ENCODE data around the gene CDC73.

Gene CDC73

GRCh38 chr1:193157360-193157759 is 35.5 kb downstream of the CDC73 start:
- TF ChIP-seq, protein P1, sequence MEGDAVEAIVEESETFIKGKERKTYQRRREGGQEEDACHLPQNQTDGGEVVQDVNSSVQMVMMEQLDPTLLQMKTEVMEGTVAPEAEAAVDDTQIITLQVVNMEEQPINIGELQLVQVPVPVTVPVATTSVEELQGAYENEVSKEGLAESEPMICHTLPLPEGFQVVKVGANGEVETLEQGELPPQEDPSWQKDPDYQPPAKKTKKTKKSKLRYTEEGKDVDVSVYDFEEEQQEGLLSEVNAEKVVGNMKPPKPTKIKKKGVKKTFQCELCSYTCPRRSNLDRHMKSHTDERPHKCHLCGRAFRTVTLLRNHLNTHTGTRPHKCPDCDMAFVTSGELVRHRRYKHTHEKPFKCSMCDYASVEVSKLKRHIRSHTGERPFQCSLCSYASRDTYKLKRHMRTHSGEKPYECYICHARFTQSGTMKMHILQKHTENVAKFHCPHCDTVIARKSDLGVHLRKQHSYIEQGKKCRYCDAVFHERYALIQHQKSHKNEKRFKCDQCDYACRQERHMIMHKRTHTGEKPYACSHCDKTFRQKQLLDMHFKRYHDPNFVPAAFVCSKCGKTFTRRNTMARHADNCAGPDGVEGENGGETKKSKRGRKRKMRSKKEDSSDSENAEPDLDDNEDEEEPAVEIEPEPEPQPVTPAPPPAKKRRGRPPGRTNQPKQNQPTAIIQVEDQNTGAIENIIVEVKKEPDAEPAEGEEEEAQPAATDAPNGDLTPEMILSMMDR (IDR thresholded peaks at IDR 0.05; ENCODE audit: insufficient read depth, missing control alignments): no peak
- no peak for DNase-seq (ENCODE audit: insufficient read length, low spot score)
- peak; percentile 25 for FAIRE-seq

DNA sequence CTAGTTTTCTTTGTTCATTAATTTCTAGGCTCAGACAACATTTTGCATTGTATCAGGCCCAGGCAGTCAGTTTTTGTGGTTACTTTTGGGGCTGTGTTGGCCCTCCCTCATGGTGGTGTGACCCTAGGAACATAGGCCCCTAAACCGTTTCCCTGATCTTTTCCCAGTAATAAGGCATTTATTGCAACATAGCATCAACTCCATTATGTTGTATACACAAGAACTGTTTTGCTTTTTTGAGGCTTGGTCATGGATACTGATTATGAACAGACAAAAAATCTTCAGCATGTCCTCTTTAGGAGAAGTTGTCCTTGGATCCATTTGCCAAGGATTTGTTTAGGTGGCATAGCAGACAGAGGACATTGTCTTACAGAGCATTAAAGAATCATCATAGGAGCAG is 54.3 kb downstream of the CDC73 start:
- FAIRE-seq (peak; percentile 89), DNase-seq (ENCODE audit: insufficient read length, low spot score) (no peak)
- TF ChIP-seq, protein P1 (IDR thresholded peaks at IDR 0.05; ENCODE audit: insufficient read depth, missing control alignments): no peak

DNA sequence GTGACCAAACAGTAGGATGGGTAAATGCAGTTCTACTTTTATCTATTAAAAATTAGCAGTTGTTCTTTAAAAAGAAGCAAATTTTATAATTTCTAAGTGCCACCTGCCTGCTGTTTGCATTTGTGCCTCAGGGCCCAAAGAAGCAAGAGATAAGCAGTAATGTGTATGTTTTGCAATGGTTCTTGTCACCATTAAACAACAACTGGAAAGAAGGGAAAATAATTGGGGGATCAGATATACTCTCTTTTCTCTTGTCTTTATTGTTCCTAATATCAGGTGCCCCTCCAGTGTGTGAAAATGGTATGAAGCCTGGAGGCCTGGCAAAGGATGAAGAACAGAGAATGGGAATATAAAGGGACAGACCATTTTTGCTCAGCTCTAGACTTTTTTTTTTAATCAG is 55.0 kb downstream of the CDC73 start:
- TF ChIP-seq, protein P1 (IDR thresholded peaks at IDR 0.05; ENCODE audit: insufficient read depth, missing control alignments): no peak
- DNase-seq (ENCODE audit: insufficient read length, low spot score): no peak
- no peak for FAIRE-seq

GRCh38 chr1:193179094-193179493 is 57.3 kb downstream of the CDC73 start:
- no peak for FAIRE-seq
- no peak for DNase-seq (ENCODE audit: insufficient read length, low spot score)
- TF ChIP-seq, protein P1 (IDR thresholded peaks at IDR 0.05; ENCODE audit: insufficient read depth, missing control alignments): no peak

DNA sequence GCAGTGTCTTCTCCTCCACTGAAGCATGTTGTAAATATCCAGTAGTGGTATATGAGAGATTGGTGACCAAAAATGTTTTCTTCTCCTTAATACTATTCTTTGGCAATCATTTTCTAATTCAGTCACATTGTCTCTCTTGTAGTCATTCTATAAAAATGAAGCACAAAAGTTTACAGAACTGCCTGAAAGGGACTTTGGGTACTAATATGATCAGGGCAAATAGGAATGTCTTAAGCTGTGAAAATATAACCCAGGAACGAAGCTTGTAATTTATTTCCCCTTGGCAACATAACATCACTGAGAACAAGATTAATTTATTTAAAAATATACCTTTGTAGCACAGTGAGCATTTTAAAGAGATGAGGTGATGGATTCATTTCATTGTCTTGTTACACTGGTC is 59.7 kb downstream of the CDC73 start:
- FAIRE-seq (no peak), DNase-seq (ENCODE audit: insufficient read length, low spot score) (no peak)
- TF ChIP-seq, protein P1 (IDR thresholded peaks at IDR 0.05; ENCODE audit: insufficient read depth, missing control alignments): no peak

GRCh38 chr1:193181985-193182384 is 60.2 kb downstream of the CDC73 start:
- no peak for DNase-seq (ENCODE audit: insufficient read length, low spot score)
- no peak for FAIRE-seq
- TF ChIP-seq, protein P1 (IDR thresholded peaks at IDR 0.05; ENCODE audit: insufficient read depth, missing control alignments): no peak

DNA sequence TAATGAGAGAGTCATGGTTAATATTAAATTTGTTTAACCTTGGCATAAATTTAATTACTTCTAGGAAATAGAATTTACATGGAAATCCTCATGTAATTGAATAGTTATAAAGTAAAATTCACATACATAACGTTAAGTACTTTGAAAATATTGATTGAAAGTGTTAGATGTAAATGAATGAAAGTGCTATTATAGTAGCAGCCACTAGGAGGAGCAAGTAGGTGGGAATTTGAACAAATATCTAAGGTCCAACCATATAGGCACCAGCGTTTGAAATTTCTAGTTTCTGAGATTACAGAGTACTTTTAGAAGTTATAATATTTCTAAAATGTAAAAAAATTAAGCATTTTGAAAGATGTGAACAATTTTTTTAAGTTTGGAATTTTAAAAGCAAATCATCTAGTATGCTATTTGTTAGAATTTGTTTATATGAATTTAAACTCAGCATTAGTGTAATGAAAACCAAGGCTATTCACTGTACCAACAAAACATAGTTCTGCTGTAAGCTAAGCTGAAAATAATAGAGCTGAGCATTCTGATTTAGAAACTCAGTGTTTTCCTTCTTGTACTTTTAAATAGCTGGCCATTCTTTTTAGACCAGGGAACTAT is 61.3 kb downstream of the CDC73 start:
- FAIRE-seq (peak; percentile 93), DNase-seq (ENCODE audit: insufficient read length, low spot score) (no peak)
- TF ChIP-seq, protein P1 (IDR thresholded peaks at IDR 0.05; ENCODE audit: insufficient read depth, missing control alignments): peak; percentile 97

Measured in D721Med (cell line).